T1000 (cell line): Measurements from ENCODE around the gene ZDHHC14.

Source experiments
- DNase-seq: peaks from one replicate; lab custom pipeline; 2025; ENCODE audit warnings: mixed read lengths; lab: John Stamatoyannopoulos, UW

ZDHHC14 gene

DNA sequence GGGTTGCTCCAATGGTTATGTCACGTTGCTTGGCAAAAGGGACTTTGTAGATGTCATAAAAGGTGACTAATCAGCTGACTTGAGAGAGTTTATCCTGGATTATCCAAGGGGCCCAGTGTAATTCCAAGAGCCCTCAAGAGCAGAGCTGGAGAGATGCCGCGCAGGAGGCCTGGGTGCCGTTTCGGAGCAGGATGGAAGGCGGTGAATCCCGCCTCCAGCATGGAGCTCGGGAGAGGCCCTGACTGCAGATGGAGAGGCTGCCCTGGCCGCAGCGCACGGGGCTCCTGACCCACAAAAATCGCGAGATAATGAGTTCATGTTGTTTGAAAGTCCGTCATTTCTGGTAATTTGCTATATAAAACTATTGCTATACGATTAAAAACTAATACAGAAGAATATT is 219.8 kb downstream of the ZDHHC14 start:
- no peak for DNase-seq

DNA sequence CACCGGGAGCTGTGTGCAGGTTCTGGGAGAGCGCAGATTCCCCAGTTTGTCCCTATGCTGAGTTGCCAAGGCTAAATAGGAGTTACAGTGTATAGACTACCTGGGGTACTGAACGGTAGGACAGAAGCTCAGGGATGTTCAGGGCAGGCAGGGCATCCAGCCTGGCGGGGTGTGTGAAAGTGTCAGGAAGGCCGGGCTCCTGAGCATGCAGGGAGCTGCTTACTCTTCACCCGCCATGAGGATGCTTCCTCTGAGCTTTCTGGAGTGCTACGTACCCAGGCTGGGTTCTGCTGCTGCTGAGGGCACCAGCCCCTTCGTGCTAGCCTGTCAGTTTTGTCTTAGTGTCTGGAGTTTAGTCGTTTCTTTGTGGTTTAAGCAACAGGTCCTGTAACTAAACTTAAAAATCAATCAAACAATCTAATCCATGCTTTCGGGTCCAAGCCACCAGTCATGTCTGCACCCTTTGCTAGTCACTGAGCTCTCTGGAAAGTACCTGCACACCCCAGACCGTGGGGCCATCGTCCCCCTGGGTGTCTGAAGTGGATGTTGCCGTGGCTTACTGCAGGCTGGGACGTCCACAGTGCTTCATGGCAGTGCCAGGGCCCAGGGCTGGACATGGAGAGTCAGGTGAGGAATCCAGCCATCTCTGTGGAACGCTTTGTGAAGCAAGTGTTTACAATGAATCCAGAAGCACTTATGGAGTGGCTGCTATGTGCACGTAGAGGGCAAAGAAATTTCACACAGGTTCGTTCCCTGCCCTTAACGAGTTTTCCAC is 221.7 kb downstream of the ZDHHC14 start:
- no peak for DNase-seq

DNA sequence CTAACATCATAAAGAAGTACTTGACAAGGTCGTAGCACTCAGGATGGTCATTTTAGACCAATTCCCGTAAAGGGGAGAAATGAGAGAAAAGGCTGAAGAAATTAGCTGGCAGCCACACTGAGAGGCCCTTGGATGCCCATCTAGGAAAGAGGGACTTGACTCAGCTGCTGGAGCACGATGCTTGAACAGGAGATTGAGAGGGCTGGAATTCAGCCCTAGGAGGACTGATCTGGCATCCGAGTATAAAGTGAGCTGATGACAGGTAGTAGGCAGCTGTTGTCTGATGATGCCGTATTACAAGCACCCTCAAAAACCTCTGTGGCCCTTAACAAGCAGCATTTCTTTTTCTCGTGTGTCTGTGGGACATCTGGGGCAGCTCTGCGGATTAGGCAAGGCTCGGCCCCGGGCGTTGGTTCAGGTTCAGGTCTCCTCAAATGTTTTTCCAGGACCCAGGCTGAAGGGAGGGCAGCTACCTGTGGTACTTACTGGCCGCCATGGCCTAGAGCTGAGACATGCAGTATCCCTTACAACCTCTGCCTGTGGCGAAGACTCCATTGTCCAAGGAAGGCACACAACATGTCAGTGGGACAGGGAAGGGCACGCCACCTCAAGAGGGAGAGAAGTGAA is 222.4 kb downstream of the ZDHHC14 start:
- no peak for DNase-seq

DNA sequence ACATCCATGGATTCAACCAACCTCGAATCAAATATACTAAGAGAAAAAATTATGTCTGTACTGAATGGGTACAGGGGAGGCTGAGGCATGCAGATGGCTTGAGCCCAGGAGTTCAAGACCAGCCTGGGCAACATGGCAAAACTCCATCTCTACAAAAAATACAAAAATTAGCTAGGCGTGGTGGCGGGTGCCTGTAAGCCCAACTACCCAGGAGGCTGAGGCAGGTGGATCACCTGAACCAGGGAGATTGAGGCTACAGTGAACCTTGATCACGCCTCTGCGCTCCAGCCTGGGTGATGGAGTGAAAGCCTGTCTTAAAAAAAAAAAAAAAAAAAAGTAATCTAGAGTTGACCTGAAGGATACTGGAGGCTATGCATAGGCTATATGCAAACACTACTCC is 223.0 kb downstream of the ZDHHC14 start:
- no peak for DNase-seq

DNA sequence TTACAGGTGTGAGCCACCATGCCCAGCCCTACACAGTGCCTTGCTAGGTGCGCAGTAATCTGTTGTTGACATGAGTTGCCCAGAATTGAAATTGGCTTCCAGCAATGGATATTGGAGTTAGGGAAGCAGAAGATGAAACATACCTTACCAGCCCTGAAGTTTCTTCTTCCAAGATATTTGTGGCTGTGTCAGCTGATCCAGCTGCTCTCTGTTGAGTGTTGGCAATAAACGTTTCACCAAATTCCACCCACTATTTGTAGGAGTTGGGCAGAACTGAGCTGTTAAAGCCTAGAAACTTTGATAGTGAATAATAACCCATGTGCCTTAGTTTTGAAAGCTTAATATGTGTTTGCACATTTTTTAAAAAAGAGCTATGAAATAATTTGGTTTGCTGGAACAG is 223.8 kb downstream of the ZDHHC14 start:
- no peak for DNase-seq

DNA sequence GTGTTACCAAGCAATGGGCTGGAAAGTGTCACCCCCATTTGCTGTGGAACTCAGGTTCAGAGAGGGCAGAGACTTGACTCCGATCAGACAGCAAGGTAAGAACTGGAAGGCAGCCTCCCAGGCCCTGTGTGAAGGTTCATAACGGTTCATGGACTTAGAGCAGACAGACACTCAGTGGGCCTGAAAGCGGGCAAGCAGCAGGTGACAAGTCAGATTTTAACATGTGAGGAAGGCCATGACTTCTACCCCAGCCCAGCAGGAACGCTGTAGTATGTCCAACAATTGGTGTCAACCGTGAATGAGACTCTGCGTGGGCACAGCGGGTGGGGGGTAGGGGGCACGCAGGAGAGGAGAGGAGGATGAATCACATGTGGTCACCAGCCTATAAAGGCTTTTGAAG is 224.5 kb downstream of the ZDHHC14 start:
- no peak for DNase-seq

GRCh38 chr6:157606516-157606915 is 225.5 kb downstream of the ZDHHC14 start:
- no peak for DNase-seq

DNA sequence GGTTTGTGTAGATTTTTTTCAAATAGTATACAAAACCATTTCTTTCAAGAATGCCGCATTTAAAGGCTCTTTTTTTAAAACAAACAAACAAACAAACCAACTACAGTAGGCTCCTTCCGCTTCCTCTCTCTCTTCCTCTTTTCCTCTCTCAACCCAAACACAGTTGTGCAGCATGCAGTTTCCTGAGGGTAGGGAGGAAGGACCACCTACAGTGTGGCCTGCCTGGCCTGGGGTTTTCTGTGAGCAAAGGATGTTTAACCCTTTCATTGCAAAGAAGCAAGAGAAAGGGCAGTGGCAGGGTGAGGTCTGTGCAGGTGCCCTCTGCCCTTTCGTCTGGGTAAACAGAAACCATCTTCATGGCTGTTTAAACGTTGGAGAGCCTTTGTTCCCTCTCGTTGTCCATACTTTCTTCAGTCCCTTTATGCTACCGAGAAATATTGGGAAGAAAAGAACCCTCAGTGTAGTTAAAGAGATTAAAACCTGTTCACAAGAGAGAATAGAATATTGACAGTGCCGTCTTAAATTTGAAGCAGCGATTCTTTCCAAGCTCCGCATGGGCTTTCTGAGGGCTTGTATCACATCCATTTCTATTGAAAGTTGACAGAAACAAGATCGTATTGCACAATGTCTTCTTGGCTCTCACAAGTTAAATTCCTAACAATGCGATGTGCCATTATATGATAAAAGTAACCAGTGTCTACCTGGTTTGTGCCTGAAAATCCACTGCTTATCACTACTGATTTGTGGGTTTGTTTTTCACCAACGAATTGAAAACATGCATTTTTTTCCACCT is 226.5 kb downstream of the ZDHHC14 start:
- DNase-seq: no peak

GRCh38 chr6:157608221-157609075 is 227.5 kb downstream of the ZDHHC14 start:
- DNase-seq: no peak

DNA sequence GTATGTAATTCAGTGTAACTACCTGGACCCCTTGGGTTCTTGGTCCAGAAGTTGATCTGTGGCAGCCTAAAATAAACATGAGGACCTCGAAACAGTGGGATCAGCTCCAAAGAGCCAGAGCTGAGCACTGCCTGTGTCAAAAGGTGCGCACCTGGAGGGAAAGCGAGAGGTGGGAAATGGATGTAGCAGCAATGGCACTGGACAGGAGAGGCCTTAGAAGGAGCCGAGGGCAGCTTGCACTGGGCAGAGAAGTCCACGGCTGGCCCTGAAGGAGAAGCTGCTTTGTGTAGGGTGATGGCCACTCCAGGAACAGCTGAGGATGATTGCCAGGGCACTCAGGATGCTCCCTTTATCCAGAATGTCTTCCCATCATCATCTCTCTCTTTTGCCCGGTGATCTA is 228.1 kb downstream of the ZDHHC14 start:
- no peak for DNase-seq

- no peak for DNase-seq
Observed at GRCh38 chr6:157609556-157609955, 228.6 kb downstream of the ZDHHC14 start.

DNA sequence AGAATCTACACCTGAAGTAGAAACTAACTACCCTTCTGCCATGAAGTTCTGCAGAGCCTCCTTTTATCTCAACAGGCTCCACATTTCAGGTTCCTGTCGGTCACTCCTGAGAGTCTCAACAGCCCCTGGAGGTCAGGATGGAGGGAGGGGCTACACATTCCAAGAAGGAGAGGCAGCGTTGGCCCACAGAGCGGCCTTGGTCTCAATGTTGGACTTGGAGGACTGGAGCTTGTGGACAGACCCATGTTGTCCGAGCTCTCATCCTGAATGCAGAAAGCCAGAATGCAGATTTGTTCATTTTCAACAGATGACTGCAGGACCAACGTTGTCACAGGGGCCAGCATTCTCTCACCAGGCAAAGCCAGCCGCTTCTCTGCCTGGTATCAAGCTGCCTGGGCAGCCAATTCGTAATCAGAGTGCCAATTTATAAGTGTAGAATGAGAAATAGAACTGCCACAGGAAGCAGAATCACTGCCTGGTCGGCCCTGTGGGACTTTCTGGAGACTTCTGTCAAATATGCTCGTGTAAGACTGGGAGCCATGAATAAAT is 229.5 kb downstream of the ZDHHC14 start:
- no peak for DNase-seq

DNA sequence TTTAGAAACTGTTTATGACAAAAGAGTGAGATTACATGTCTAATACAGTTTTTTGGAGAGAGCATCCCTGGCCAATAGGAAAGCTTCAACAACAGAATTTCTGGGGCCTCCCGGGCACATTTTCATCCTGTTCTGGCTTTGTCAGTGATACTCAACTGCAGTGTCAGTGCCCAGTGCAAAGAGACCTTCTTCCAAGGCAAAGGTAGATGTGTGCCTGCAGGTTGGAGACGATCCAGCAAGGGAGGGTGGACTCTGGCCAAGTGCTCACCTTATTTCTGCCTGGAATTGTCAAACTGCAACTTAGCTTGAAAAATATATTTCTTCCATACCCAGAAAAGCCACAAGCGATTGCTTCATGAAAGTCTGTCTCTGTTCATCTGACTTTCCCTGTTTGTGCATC is 230.4 kb downstream of the ZDHHC14 start:
- no peak for DNase-seq

GRCh38 chr6:157613011-157613522 is 232.1 kb downstream of the ZDHHC14 start:
- peak; percentile 49 for DNase-seq

DNA sequence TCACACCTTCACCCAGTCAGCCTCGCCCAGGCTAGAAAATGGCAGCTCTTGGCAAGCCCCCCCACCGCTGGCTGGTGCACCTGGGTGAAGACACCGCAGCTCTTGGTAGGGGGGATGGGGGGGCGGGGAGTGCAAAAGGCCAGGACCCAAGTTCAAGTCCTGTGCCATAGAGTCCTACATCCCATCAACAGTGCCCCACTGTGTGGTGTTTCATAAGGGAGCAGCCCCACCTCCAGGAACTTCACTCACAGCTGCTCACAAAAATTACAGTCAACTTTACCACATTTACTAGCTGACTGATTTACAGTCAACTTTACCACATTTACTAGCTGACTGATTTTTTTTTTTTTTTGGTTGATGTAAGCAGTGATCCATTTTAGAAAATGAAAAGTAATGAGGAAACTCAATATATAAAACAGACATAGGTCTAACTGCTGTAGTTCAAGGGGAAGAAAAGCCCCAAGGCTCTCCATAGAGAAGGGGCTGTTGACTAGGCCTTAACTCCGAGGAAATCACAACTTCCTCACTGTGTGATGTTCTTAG is 233.1 kb downstream of the ZDHHC14 start:
- DNase-seq: no peak

- no peak for DNase-seq
Observed at GRCh38 chr6:157615420-157615769, 234.4 kb downstream of the ZDHHC14 start.

- DNase-seq: no peak
Observed at GRCh38 chr6:157615951-157616350, 235.0 kb downstream of the ZDHHC14 start.

DNA sequence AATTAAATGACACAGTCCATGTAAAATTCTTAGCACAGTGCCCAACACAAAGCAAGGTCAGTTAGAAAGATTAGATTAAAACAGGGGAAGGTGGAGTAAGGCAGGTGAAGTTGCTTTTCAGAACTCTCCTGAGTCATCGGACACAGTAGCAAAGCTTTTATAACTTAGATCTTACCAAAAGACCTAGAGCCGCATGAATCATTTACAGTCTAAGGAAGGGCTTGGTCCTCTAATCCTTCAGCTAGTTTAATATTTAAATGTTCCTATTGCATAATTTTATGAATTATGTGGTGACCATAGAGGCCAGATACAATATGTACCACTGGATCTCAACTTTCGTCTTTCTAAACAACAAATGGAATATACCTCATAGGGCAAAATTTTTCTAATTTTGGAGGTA is 240.0 kb downstream of the ZDHHC14 start:
- DNase-seq: no peak

GRCh38 chr6:157621406-157621805 is 240.4 kb downstream of the ZDHHC14 start:
- no peak for DNase-seq

DNA sequence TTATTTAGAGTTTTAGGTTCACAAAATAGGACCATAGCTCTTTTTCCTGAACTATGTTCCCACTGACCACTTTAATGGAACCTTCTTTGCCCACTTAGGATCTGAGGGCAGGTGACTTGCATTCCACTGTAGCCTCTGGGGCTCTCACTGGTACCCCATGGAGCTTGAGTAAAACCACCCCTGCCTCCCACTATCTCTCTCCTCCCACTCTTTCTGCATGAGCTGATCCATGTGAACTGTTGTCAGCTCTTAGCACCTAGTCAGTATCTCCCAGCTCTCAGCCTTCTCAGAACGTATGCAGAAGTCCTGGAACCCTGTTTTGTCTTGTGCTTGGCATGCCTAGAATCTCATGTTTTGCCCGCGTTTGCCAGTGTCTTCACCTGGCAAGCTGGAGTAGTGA is 241.4 kb downstream of the ZDHHC14 start:
- DNase-seq: no peak

DNA sequence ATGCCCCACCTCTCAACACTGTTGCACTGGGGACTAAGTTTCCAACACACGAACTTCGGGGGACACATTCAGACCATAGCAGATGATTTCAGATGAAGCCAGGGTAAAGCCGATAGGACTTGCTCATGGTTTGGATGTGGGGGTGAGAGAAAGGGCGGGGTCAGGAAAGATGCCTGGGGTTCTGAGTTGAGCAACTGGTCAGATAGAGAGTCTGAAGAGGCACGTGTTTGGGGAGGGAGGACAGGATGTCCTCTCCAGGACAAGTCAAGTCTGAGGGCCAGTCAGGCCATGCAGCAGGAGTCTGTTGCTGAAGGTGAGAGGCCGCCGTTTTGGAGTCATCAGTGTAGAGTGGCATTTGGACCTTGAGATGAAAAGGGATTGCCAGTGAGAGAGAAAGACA is 244.1 kb downstream of the ZDHHC14 start:
- no peak for DNase-seq
